K562 (cell line): ENCODE data around the gene RSBN1L. TPM values are rescaled to one million over a fixed set of nuclear protein-coding genes. Genes with fewer than 3 reads are reported as not detected.
A peak's percentile ranks its signal among the peaks of the same experiment; 100 is the strongest.

ENCODE experiments used
- C11orf30 ChIP-seq: fragments of 450-650 bp; IDR thresholded peaks from 2 replicates; pipeline ENCODE4 v1.6.1; 2016; ENCODE audit warnings: low read depth, mild to moderate bottlenecking
- CREB5 ChIP-seq: fragments of 250-450 bp; sonication (Bioruptor Pico); IDR thresholded peaks from 2 replicates; pipeline ENCODE4 v1.5.0; 2020; ENCODE audit warnings: mild to moderate bottlenecking
- HMBOX1 ChIP-seq: sonication (generic); IDR thresholded peaks from 2 replicates; pipeline ENCODE4 v1.6.1; 2016
- IRF9 ChIP-seq: fragments of 450-650 bp; IDR thresholded peaks from 2 replicates; pipeline ENCODE4 v1.6.1; 2016; ENCODE audit warnings: missing biosample characterization, missing genetic modification characterization
- MAFG ChIP-seq: fragments of 450-650 bp; conservative IDR thresholded peaks from 2 replicates; pipeline ENCODE4 v1.6.1; 2016; ENCODE audit warnings: missing genetic modification characterization, missing compliant biosample characterization
- NR0B1 ChIP-seq: fragments of 450-650 bp; IDR thresholded peaks from one replicate; pipeline ENCODE4 v1.6.1; 2018; ENCODE audit warnings: mild to moderate bottlenecking, moderate library complexity; ENCODE audit not compliant: partially characterized antibody
- POLR2H ChIP-seq: IDR thresholded peaks from 2 replicates; pipeline ENCODE4 v1.6.1; 2016; ENCODE audit warnings: missing genetic modification characterization, low read depth, mild to moderate bottlenecking, control low read depth, missing compliant biosample characterization, moderate library complexity
- REST ChIP-seq, 2 experiments: fragments of 450-650 bp; formaldehyde crosslinking in 1 of 2; IDR thresholded peaks; 2 replicates each; pipeline versions ENCODE4 v1.4.0 to v1.6.1; 2014 to 2020; ENCODE audit warnings: mild to moderate bottlenecking in 2 of 2, borderline replicate concordance in 1 of 2, low read depth in 1 of 2
- SMARCA4 ChIP-seq: fragments of 450-650 bp; IDR thresholded peaks from 2 replicates; pipeline ENCODE4 v1.6.1; 2016
- ZBTB8A ChIP-seq: fragments of 450-650 bp; IDR thresholded peaks from 2 replicates; pipeline ENCODE4 v1.6.1; 2018; ENCODE audit warnings: mild to moderate bottlenecking, moderate library complexity; ENCODE audit not compliant: partially characterized antibody
- ZC3H4 ChIP-seq: sonication (generic); formaldehyde crosslinking; IDR thresholded peaks from 2 replicates; pipeline ENCODE4 v1.9.0; 2021; ENCODE audit warnings: missing genetic modification reagents, borderline replicate concordance
- ZNF12 ChIP-seq: sonication (generic); formaldehyde crosslinking; IDR thresholded peaks from 2 replicates; pipeline ENCODE4 v1.4.0; 2020; ENCODE audit warnings: mild to moderate bottlenecking, missing genetic modification reagents
- polyA plus RNA-seq, 8 experiments: library from polyadenylated mRNA; depleted of rRNA in 4 of 8; stranded (reverse) in 5 of 8; unstranded in 3 of 8; fragments of >200 nt; fragmentation: Nextera tagmentation in 2 of 8; fragmentation: Illumina TruSeq in 1 of 8; extraction: Ambion mirVana in 2 of 8; extraction: Trizol in 1 of 8; gene quantifications; 2 replicates each; pipeline versions ENCODE4 v1.2.1 to v1.2.3, GENCODE V29; 2011 to 2014; ENCODE audit warnings: inconsistent platforms in 1 of 8, missing spikeins in 1 of 8
- total RNA-seq, 7 experiments: library from RNA; depleted of rRNA in 6 of 7; stranded (reverse); fragments of >200 nt in 6 of 7; fragmentation: Illumina TruSeq in 2 of 7; extraction: Trizol in 2 of 7; gene quantifications; 2 replicates each; pipeline versions ENCODE4 v1.2.1 to v1.2.3, GENCODE V29; 2011 to 2021; ENCODE audit warnings: low replicate concordance in 1 of 7

RSBN1L gene
- total and polyA plus RNA-seq, 9 of the 15 experiments (the other 6 are each of a cell fraction or from before 2014, with no cell fraction given), result 6.2 to 35.2 (median 20.1) TPM

GRCh38 chr7:77657427-77658224, 38.6 kb upstream of the RSBN1L start (continued):
- TF ChIP-seq REST (IDR thresholded peaks at IDR 0.05; ENCODE audit: borderline replicate concordance) (peak; percentile 86), REST (CRISPR knock-in tag; IDR thresholded peaks at IDR 0.05; ENCODE audit: low read depth) (no peak), MAFG (peak; percentile 1; the same call in 1 of the 2 replicates), NR0B1 (no peak), ZNF12 (CRISPR knock-in tag) (no peak), IRF9 (no peak), ZBTB8A (no peak), ZC3H4 (CRISPR knock-in tag) (no peak), SMARCA4 (no peak), POLR2H (tag) (peak; percentile 27; the same call in 1 of the 2 replicates), HMBOX1 (no peak), CREB5 (CRISPR knock-in tag) (no peak), C11orf30 (peak; percentile 51)
